SU-DHL-6 (cell line): ENCODE measurements around the gene PRR35.

Experiments used
- CTCF ChIP-seq: fragments of 200-600 bp; sonication (generic); IDR thresholded peaks from one replicate; pipeline ENCODE4 v1.5.1; 2017; ENCODE audit warnings: antibody characterized with exemption, mild to moderate bottlenecking, low read length, moderate library complexity; ENCODE audit not compliant: insufficient read depth, poor library complexity, severe bottlenecking
- EZH2phosphoT487 ChIP-seq: fragments of 200-600 bp; sonication (generic), shearing (Covaris generic); conservative IDR thresholded peaks from 2 replicates; pipeline ENCODE4 v1.6.1; 2018; ENCODE audit warnings: mild to moderate bottlenecking, antibody characterized with exemption, low read length, moderate library complexity, mixed read lengths

GRCh38 chr16:572865-573650 is 12.9 kb downstream of the PRR35 start:
- TF ChIP-seq CTCF (no peak), EZH2phosphoT487 (no peak)
